ENCODE data around the gene SLAIN2.
"Not testable (repeated sequence)": the region's sequence is repeated elsewhere in the genome, so short reads cannot be mapped to it uniquely, and the experiment has no call there.

Gene SLAIN2

GRCh38 chr4:48451656-48452055, 110.3 kb downstream of the SLAIN2 start:
- peaks cover 19% of the 10 kb centered on the region for H3K27me3 Mint-ChIP-seq
- not testable (repeated sequence) for H3K36me3 Mint-ChIP-seq; H3K9me3 Mint-ChIP-seq; ATAC-seq (ENCODE audit: low read depth); H3K4me3 Mint-ChIP-seq; H3K27ac Mint-ChIP-seq; DNase-seq (ENCODE audit: low spot score in 2 of 2); H3K4me1 Mint-ChIP-seq

DNA sequence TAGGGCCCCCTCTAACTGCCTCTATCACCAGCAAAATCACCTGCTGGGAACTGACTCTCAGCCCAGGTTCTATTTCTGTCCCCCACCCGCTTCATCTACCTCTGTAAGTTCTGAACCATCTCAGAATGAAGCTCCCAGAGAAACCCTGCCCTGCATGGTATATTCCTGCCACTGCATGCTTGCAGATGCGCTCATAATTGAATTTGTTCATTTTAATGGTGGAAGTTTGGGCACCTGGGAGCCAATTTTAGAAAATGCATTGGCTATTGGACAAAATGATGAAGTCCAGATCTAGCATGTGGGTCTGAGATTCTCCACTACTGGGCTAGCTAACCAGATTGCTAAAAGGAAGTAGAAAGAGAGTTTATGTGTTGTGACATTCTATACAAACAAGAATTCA, 113.3 kb downstream of the SLAIN2 start:
- peaks cover 8% of the 10 kb centered on the region for H3K9me3 Mint-ChIP-seq
- no peak overlapping the region for H3K4me3 Mint-ChIP-seq
- no peak for ATAC-seq (ENCODE audit: low read depth)
- no peaks in the 10 kb centered on the region for H3K4me1 Mint-ChIP-seq
- peaks cover 15% of the 10 kb centered on the region for H3K27me3 Mint-ChIP-seq
- DNase-seq (ENCODE audit: low spot score in 2 of 2) = no peak
- no peak overlapping the region for H3K27ac Mint-ChIP-seq
- H3K36me3 Mint-ChIP-seq = no peaks in the 10 kb centered on the region

DNA sequence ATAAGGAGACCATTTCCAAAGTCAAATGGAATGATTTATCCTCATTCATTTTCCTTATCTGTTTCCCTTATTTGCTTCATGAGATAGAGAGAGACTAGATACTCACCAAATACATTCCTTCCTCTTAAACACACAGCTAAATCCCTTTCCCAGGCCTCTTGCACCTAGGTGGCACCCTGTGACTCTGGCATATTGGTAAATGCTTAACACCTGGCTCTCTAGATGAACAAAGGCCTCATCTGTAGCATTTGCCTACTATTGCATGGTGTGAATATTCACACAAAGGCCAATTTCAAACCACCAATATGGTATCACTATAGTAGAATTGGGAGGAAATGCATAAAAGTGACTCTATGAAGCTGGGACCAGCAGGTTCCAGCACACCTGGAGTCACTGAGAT, 119.7 kb downstream of the SLAIN2 start:
- Mint-ChIP-seq H3K27me3 (no peaks in the 10 kb centered on the region), H3K27ac (no peak overlapping the region), H3K9me3 (peaks cover 5% of the 10 kb centered on the region), H3K4me3 (no peak overlapping the region), H3K4me1 (no peaks in the 10 kb centered on the region), H3K36me3 (peaks cover 1% of the 10 kb centered on the region)
- no peak for ATAC-seq (ENCODE audit: low read depth)
- no peak for DNase-seq (ENCODE audit: low spot score in 2 of 2)

GRCh38 chr4:48462363-48462762, 121.0 kb downstream of the SLAIN2 start:
- Mint-ChIP-seq H3K27me3 (no peaks in the 10 kb centered on the region), H3K36me3 (peaks cover 1% of the 10 kb centered on the region), H3K4me1 (peaks cover 1% of the 10 kb centered on the region), H3K9me3 (no peaks in the 10 kb centered on the region), H3K27ac (no peak overlapping the region), H3K4me3 (no peak overlapping the region)
- ATAC-seq (ENCODE audit: low read depth) (no peak), DNase-seq (ENCODE audit: low spot score in 2 of 2) (no peak)

DNA sequence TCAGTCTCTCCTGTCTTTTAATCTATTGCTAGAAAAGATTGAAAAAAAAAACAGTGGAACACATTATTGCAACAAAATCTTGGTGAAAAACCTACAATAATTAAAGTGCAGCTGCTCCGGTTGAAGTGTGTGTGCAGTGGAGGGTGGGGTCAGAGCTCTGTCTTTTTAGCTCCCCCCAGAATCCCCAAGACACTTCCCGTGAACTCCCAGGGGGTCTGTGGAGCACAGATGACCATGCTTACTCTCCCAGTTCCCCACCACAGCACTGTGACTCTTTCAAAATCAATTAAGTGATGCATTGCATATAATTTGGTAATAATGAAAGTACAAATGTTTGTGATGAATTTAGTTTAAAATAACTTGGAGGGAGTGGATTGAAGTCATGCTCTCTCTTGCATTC, 126.1 kb downstream of the SLAIN2 start:
- DNase-seq (ENCODE audit: low spot score in 2 of 2) = no peak
- H3K4me3 Mint-ChIP-seq = no peak overlapping the region
- H3K9me3 Mint-ChIP-seq = no peaks in the 10 kb centered on the region
- peaks cover 5% of the 10 kb centered on the region for H3K4me1 Mint-ChIP-seq
- peaks cover 3% of the 10 kb centered on the region for H3K27me3 Mint-ChIP-seq
- peaks cover 1% of the 10 kb centered on the region for H3K36me3 Mint-ChIP-seq
- peak; percentile 27 for ATAC-seq (ENCODE audit: low read depth)
- no peak overlapping the region for H3K27ac Mint-ChIP-seq

DNA sequence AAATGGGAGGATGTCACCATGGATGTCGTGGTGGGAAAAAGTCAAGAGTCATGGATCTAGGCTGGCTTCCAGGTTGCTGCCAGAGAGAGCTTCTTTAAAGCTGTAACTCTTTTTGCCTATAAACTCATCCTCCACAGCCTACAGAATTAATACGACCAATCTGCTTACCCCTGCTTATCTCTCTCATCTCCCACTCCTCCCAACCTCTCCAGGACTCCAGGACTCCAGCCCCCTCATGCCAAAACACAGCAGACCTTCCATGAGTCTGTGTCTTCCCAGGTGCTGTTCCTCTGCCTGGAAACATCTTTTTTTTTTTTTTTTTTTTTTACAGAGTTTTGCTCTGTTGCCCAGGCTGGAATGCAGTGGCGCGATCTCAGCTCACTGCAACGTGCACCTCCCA, 126.6 kb downstream of the SLAIN2 start:
- Mint-ChIP-seq H3K4me3 (no peak overlapping the region), H3K9me3 (no peaks in the 10 kb centered on the region), H3K27me3 (peaks cover 3% of the 10 kb centered on the region), H3K36me3 (no peaks in the 10 kb centered on the region), H3K4me1 (peaks cover 5% of the 10 kb centered on the region), H3K27ac (no peak overlapping the region)
- ATAC-seq (ENCODE audit: low read depth) (no peak), DNase-seq (ENCODE audit: low spot score in 2 of 2) (no peak)

GRCh38 chr4:48470137-48470536, 128.8 kb downstream of the SLAIN2 start:
- no peaks in the 10 kb centered on the region for H3K36me3 Mint-ChIP-seq
- no peak for DNase-seq (ENCODE audit: low spot score in 2 of 2)
- peaks cover 5% of the 10 kb centered on the region for H3K27me3 Mint-ChIP-seq
- no peak overlapping the region for H3K27ac Mint-ChIP-seq
- no peak for ATAC-seq (ENCODE audit: low read depth)
- H3K4me3 Mint-ChIP-seq = no peak overlapping the region
- no peaks in the 10 kb centered on the region for H3K9me3 Mint-ChIP-seq
- peaks cover 5% of the 10 kb centered on the region for H3K4me1 Mint-ChIP-seq

GRCh38 chr4:48470570-48470969, 129.2 kb downstream of the SLAIN2 start:
- Mint-ChIP-seq H3K9me3 (no peaks in the 10 kb centered on the region), H3K27ac (no peak overlapping the region), H3K4me3 (no peak overlapping the region), H3K27me3 (peaks cover 5% of the 10 kb centered on the region), H3K4me1 (peaks cover 5% of the 10 kb centered on the region), H3K36me3 (no peaks in the 10 kb centered on the region)
- DNase-seq (ENCODE audit: low spot score in 2 of 2) (no peak), ATAC-seq (ENCODE audit: low read depth) (no peak)

- no peak for ATAC-seq (ENCODE audit: low read depth)
- no peak overlapping the region for H3K4me3 Mint-ChIP-seq
- H3K9me3 Mint-ChIP-seq = no peaks in the 10 kb centered on the region
- no peaks in the 10 kb centered on the region for H3K4me1 Mint-ChIP-seq
- no peaks in the 10 kb centered on the region for H3K36me3 Mint-ChIP-seq
- H3K27me3 Mint-ChIP-seq = peaks cover 5% of the 10 kb centered on the region
- DNase-seq (ENCODE audit: low spot score in 2 of 2) = no peak
- H3K27ac Mint-ChIP-seq = no peak overlapping the region
Observed at GRCh38 chr4:48472794-48473193, 131.5 kb downstream of the SLAIN2 start.

DNA sequence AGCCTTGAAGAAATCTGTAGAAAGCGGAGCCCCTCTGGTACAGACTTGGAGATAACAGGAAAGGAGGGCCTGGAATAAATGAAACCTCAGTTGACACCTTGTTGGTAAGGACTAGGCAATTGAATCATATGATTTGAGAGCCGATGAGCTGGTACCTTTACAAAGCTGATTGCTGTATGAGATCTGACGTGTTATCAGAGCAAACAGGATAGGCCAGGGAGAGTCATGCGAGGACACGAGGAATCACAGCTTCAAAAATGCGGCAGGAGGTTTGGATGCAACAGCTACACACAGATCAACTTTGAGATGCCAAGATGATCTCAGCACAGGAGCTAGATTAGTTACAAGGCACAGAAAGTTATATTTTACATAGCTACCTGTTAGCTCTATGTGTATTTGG, 134.4 kb downstream of the SLAIN2 start:
- no peak for ATAC-seq (ENCODE audit: low read depth)
- Mint-ChIP-seq H3K27ac (no peak overlapping the region), H3K4me3 (no peak overlapping the region), H3K27me3 (peaks cover 3% of the 10 kb centered on the region), H3K4me1 (no peaks in the 10 kb centered on the region), H3K36me3 (no peaks in the 10 kb centered on the region), H3K9me3 (no peaks in the 10 kb centered on the region)
- DNase-seq (ENCODE audit: low spot score in 2 of 2) = no peak
